HAP-1 (cell line): Measurements from ENCODE around the gene DNMT1.
"Not testable (repeated sequence)": the region's sequence is repeated elsewhere in the genome, so short reads cannot be mapped to it uniquely, and the experiment has no call there.

Experiments
- DNase-seq, 2 experiments: peaks; one replicate each; pipeline ENCODE4 v3.0.0-alpha.2; 2016 to 2020; ENCODE audit warnings: low spot score in 2 of 2
- H3K27me3 ChIP-seq: fragments of 250-450 bp; sonication (Bioruptor Pico); 2 replicates; pipeline ENCODE4 v1.5.1; 2020; ENCODE audit warnings: low read depth, mild to moderate bottlenecking, moderate library complexity
- H3K36me3 ChIP-seq: fragments of 250-450 bp; sonication (Bioruptor Pico); replicated peaks from 2 replicates; pipeline ENCODE4 v1.5.1; 2020; ENCODE audit warnings: mild to moderate bottlenecking
- H3K4me1 ChIP-seq: fragments of 250-450 bp; sonication (Bioruptor Pico); 2 replicates; pipeline ENCODE4 v1.5.1; 2020; ENCODE audit warnings: mild to moderate bottlenecking
- H3K4me3 ChIP-seq: fragments of 250-450 bp; sonication (Bioruptor Pico); 2 replicates; pipeline ENCODE4 v1.5.1; 2020; ENCODE audit warnings: mild to moderate bottlenecking, moderate library complexity
- H3K9me3 ChIP-seq: fragments of 250-450 bp; sonication (Bioruptor Pico); 2 replicates; pipeline ENCODE4 v1.5.1; 2020; ENCODE audit warnings: mild to moderate bottlenecking, moderate library complexity
- in situ Hi-C: fragments of 300-500 bp; cut with MboI; formaldehyde crosslinking; loops from 3 replicates; pipeline ENCODE4 v1.14.3; 2020; ENCODE audit warnings: low sequenced_read_pairs, inconsistent platforms, mixed read lengths

Gene DNMT1

DNA sequence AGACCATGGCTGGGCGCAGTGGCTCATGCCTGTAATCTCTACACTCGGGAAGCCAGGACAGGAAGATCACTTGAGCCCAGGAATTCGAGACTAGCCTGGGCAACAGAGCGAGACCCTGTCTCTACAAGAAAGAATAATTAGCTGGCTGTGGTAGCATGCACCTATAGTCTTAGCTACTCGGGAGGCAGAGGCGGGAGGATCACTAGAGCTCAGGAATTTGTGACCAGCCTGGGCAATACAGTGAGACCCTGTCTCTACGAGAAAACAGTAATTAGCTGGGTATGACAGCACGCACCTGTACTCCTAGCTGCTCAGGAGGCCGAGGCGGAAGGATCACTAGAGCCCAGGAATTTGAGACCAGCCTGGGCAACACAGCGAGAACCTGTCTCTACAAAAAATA is 7.4 kb downstream of the DNMT1 start:
- DNase-seq = no peak
- no peaks in the 10 kb centered on the region for H3K27me3 ChIP-seq
- H3K9me3 ChIP-seq = no peaks in the 10 kb centered on the region
- in situ Hi-C loops = no loop called here
- no peaks in the 10 kb centered on the region; the same call in 1 of the 2 replicates for H3K4me1 ChIP-seq
- H3K36me3 ChIP-seq = peaks cover 61% of the 10 kb centered on the region
- no peak overlapping the region for H3K4me3 ChIP-seq

DNA sequence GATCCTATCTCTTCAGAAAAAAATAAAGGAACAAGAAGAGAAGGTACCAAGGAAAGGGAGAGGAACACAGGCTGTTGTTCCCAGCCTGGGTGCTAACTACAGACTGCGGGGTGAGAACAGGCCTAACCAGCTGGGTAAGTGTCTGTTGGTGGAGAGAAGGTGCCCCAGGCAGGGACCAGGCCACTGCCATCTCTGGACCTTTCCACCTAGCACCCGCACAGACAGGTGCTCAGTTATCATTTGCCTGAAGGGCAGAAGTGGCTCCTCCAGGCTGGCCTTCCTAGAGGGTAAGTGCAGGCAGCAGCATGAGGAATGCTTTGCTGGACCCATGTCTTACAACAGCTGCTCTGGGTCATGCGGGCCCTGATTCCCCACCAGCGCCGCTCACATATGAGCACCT is 10.1 kb downstream of the DNMT1 start:
- no peaks in the 10 kb centered on the region for H3K27me3 ChIP-seq
- in situ Hi-C loops = no loop called here
- peaks cover 58% of the 10 kb centered on the region for H3K36me3 ChIP-seq
- H3K4me1 ChIP-seq = no peaks in the 10 kb centered on the region
- H3K4me3 ChIP-seq = no peak overlapping the region
- H3K9me3 ChIP-seq = no peaks in the 10 kb centered on the region
- no peak for DNase-seq

GRCh38 chr19:10183926-10184325 is 10.8 kb downstream of the DNMT1 start:
- in situ Hi-C loops = no loop called here
- Histone ChIP-seq H3K36me3 (peaks cover 65% of the 10 kb centered on the region), H3K9me3 (no peaks in the 10 kb centered on the region), H3K27me3 (no peaks in the 10 kb centered on the region), H3K4me3 (no peak overlapping the region), H3K4me1 (no peaks in the 10 kb centered on the region)
- DNase-seq = no peak

DNA sequence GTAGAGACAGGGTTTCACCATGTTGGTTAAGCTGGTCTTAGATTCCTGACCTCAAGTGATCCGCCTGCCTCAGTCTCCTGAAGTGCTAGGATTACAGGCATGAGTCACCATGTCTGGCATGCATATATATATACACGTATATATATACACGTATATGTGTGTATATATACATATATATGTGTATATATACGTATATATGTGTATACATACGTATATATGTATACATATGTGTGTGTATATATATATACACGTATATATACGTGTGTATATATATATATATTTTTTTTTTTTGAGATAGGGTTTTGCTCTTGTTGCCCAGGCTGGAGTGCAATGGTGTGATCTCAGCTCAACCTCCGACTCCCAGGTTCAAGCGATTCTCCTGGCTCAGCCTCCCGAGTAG is 11.9 kb downstream of the DNMT1 start:
- H3K4me3 ChIP-seq = no peak overlapping the region
- no peaks in the 10 kb centered on the region for H3K27me3 ChIP-seq
- no peaks in the 10 kb centered on the region for H3K9me3 ChIP-seq
- peaks cover 72% of the 10 kb centered on the region for H3K36me3 ChIP-seq
- H3K4me1 ChIP-seq = no peaks in the 10 kb centered on the region
- DNase-seq = no peak
- in situ Hi-C loops = no loop called here

DNA sequence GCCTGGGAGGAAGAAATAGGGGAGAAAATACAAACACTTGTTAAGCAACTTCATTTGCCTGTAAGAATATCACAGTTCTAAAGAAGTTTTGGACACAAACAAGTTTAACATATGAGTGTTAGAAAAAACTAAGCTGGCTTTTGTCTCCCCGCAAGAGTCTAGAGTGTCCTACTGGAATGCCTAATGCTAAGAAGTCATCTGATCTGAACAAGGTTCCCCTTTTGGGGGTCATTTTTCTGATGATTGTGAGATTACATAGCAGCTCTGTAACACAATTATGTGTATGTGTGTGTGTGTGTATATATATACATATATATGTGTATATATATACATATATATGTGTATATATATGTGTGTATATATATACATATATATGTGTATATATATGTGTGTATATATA is 12.7 kb downstream of the DNMT1 start:
- H3K4me1 ChIP-seq = no peaks in the 10 kb centered on the region
- no peaks in the 10 kb centered on the region for H3K27me3 ChIP-seq
- no peaks in the 10 kb centered on the region for H3K9me3 ChIP-seq
- peaks cover 77% of the 10 kb centered on the region for H3K36me3 ChIP-seq
- no peak overlapping the region for H3K4me3 ChIP-seq
- in situ Hi-C loops = no loop called here
- DNase-seq = no peak

DNA sequence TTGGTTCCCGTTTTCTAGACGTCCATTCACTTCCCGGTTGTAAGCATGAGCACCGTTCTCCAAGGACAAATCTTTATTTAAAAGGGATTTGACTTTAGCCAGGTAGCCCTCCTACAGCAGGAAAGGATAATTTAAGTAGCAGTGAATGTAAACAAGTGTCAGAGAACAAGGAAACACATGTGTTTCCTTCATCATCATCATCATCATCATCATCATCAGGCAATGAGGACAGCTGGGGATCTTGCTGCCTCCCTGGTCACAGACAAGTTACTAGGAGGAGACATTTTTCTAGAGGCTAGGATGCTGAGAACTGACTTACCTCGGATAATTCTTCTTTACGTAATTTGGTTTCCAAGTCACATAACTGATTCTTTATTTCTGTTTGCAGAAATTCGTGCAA is 14.3 kb downstream of the DNMT1 start:
- no peak overlapping the region for H3K4me3 ChIP-seq
- H3K27me3 ChIP-seq = no peaks in the 10 kb centered on the region
- DNase-seq = no peak
- peaks cover 82% of the 10 kb centered on the region for H3K36me3 ChIP-seq
- H3K4me1 ChIP-seq = no peaks in the 10 kb centered on the region
- no peaks in the 10 kb centered on the region for H3K9me3 ChIP-seq
- in situ Hi-C loops = no loop called here

DNA sequence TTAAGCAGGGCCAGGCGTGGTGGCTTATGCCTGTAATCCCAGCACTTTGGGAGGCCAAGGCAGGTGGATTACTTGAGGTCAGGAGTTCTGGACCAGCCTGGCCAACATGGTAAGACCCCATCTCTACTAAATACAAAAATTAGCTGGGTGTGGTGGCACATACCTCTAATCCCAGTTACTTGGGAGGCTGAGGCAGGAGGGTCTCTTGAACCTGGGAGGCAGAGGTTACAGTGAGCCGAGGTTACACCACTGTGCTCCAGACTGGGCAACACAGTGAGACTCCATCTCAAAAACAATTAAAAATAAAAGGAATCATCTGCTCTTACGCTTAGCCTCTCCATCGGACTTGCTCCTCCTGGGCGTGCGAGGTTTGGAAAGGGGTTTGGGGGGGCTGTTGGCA is 14.7 kb downstream of the DNMT1 start:
- H3K9me3 ChIP-seq, H3K27me3 ChIP-seq, in situ Hi-C loops, DNase-seq, H3K4me1 ChIP-seq, H3K4me3 ChIP-seq: not testable (repeated sequence)
- peaks cover 86% of the 10 kb centered on the region for H3K36me3 ChIP-seq

DNA sequence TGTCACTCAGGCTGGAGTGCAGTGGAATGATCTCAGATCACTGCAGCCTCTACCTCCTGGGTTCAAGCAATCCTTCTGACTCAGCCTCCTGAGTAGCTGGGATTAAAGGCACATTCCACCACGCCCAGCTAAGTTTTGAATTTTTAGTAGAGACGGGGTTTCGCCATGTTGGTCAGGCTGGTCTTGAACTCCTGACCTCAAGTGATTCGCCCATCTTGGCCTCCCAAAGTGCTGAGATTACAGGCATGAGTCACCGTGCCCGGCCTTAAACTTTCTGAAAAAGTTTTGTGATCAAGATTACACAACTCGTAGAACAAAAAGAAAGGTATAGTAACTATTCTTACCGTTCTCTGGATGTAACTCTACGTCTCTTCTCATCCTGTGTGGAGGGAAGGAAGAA is 21.2 kb downstream of the DNMT1 start:
- in situ Hi-C loops = loop anchor here (25.0 kb wide), 2 partner anchors 839 to 939 kb away; no protein-coding TSS in a partner anchor
- no peak for DNase-seq
- no peaks in the 10 kb centered on the region for H3K9me3 ChIP-seq
- no peak overlapping the region for H3K4me3 ChIP-seq
- peaks cover 91% of the 10 kb centered on the region for H3K36me3 ChIP-seq
- no peaks in the 10 kb centered on the region for H3K27me3 ChIP-seq
- H3K4me1 ChIP-seq = no peaks in the 10 kb centered on the region

- in situ Hi-C loops = loop anchor here (25.0 kb wide), 2 partner anchors 844 to 944 kb away; no protein-coding TSS in a partner anchor
These were observed 26.3 kb downstream of the DNMT1 start for GRCh38 chr19:10168386-10168948.

GRCh38 chr19:10167459-10167858 is 27.3 kb downstream of the DNMT1 start:
- DNase-seq = no peak
- no peak overlapping the region for H3K4me3 ChIP-seq
- H3K4me1 ChIP-seq = no peaks in the 10 kb centered on the region
- in situ Hi-C loops = loop anchor here (25.0 kb wide), 2 partner anchors 845 to 945 kb away; no protein-coding TSS in a partner anchor
- no peaks in the 10 kb centered on the region for H3K9me3 ChIP-seq
- H3K27me3 ChIP-seq = no peaks in the 10 kb centered on the region
- H3K36me3 ChIP-seq = peaks cover 89% of the 10 kb centered on the region

More at GRCh38 chr19:10168386-10168948, 26.3 kb downstream of the DNMT1 start:
- Histone ChIP-seq H3K4me3 (no peak overlapping the region), H3K36me3 (peaks cover 91% of the 10 kb centered on the region), H3K9me3 (no peaks in the 10 kb centered on the region), H3K27me3 (no peaks in the 10 kb centered on the region), H3K4me1 (no peaks in the 10 kb centered on the region)
- no peak for DNase-seq

GRCh38 chr19:10166501-10166900 is 28.3 kb downstream of the DNMT1 start:
- H3K4me1 ChIP-seq, DNase-seq, H3K4me3 ChIP-seq, H3K27me3 ChIP-seq, H3K9me3 ChIP-seq: not testable (repeated sequence)
- peaks cover 89% of the 10 kb centered on the region for H3K36me3 ChIP-seq
- in situ Hi-C loops = loop anchor here (25.0 kb wide), 2 partner anchors 846 to 946 kb away; no protein-coding TSS in a partner anchor

DNA sequence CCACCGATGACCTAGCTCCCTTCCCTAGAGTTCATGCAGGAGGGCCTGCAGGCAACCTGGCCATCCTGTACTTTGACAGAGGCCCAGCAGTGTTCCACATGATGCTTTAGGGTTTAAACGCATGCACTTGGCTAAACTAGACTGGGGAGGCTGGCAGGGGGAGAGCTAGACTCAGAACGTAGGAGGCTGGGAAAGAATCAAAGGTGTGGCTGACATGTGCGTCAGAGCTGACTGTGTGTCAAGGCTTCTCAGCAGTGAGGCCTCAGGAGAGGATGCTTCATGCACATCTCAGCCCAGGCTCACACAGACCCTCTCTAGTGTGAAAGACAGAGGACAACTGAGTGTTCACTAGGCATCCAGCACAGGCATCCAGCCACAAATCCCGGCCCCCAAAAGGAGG is 28.7 kb downstream of the DNMT1 start:
- Histone ChIP-seq H3K4me1 (no peaks in the 10 kb centered on the region), H3K4me3 (no peak overlapping the region), H3K27me3 (no peaks in the 10 kb centered on the region), H3K36me3 (peaks cover 88% of the 10 kb centered on the region), H3K9me3 (no peaks in the 10 kb centered on the region)
- DNase-seq = no peak
- in situ Hi-C loops = loop anchor here (25.0 kb wide), 2 partner anchors 846 to 946 kb away; no protein-coding TSS in a partner anchor

DNA sequence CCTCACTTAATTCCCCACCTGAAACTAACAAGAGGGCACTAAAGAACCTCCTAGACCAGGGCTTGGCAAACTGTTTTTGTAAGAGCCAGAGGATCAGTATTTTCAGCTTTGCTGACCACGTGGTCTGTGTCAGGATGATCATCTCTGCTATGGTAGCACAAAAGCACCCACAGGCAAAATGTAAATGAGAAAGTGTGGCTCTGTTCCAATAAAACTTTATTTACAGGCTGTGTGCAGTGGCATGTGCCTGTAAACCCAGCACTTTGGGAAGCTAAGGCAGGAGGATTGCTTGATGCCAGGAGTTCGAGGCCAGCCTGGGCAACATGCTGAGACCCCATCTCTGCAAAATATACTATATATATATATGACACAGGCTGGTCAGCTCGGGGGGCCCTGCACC is 31.2 kb downstream of the DNMT1 start:
- in situ Hi-C loops = loop anchor here (25.0 kb wide), 2 partner anchors 849 to 949 kb away; no protein-coding TSS in a partner anchor
- no peaks in the 10 kb centered on the region for H3K27me3 ChIP-seq
- no peak for DNase-seq
- H3K36me3 ChIP-seq = peaks cover 91% of the 10 kb centered on the region
- no peak overlapping the region for H3K4me3 ChIP-seq
- no peaks in the 10 kb centered on the region for H3K9me3 ChIP-seq
- H3K4me1 ChIP-seq = no peaks in the 10 kb centered on the region

GRCh38 chr19:10159610-10160009 is 35.1 kb downstream of the DNMT1 start:
- in situ Hi-C loops = loop anchor here (25.0 kb wide), 2 partner anchors 853 to 953 kb away; no protein-coding TSS in a partner anchor
- Histone ChIP-seq H3K27me3 (no peaks in the 10 kb centered on the region), H3K4me3 (no peak overlapping the region), H3K36me3 (peaks cover 95% of the 10 kb centered on the region), H3K9me3 (no peaks in the 10 kb centered on the region), H3K4me1 (no peaks in the 10 kb centered on the region)
- no peak for DNase-seq
